IPS-15b (cell line): ENCODE results near the gene USP22.

Source experiments
- H3K27me3 ChIP-seq: one replicate; pipeline ENCODE4 v1.6.1; 2013; ENCODE audit warnings: low read length; ENCODE audit not compliant: control insufficient read depth, insufficient read depth
- H3K36me3 ChIP-seq: one replicate; pipeline ENCODE4 v1.6.1; 2013; ENCODE audit warnings: low read length; ENCODE audit not compliant: control insufficient read depth, insufficient read depth
- H3K4me1 ChIP-seq: one replicate; pipeline ENCODE4 v1.6.1; 2013; ENCODE audit warnings: mild to moderate bottlenecking, low read length; ENCODE audit not compliant: control insufficient read depth, insufficient read depth
- H3K4me3 ChIP-seq: one replicate; pipeline ENCODE4 v1.5.1; 2013; ENCODE audit warnings: low read depth, low read length
- H3K9ac ChIP-seq: one replicate; pipeline ENCODE4 v1.6.1; 2013; ENCODE audit warnings: low read depth, mild to moderate bottlenecking, low read length
- H3K9me3 ChIP-seq: one replicate; pipeline ENCODE4 v1.6.1; 2013; ENCODE audit warnings: mild to moderate bottlenecking, low read length; ENCODE audit not compliant: control insufficient read depth, insufficient read depth

Gene USP22

DNA sequence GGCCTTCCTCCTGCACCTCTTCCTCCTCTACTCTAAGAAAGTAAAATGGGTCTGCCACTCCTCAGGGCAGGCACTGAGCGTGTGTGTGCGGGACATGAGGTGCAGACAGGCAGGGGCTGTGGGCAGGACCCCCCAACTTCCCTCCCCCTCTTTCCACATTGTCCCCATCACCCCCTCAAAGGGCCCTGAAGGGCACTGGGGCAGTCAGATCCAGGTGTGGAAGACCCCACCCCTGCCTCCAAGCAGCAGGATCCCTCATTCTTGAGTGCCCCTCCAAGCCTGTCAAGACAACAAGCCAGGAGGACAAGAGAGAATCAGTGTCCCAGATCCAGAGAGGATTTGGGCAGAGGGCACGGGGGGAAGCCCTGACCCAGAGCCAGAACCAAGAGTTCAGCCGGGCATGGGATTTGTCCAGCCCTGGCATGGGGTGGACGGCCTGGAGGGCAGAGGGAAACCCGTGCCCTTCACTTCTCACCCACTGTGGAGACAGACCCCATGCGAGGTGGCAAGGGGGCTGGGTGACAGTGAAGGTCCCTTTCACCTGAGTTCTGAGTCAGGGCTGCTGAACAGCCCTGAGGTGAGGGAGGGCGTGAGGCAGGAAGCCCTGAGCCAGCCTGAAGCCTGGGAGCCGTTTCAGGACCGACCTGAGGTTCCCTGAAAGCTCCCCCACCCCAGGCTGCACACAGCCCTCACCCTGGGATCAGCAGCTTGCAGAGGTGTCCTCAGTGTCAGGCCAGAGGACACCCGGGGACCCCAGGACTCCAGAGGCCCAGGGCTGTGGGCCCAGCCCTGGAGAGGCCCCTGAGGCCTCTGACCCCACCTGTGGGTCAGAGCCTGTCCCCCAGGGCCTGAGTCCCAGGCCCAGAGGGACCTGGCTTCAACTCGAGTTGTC is 45.8 kb downstream of the USP22 start:
- no peaks in the 10 kb centered on the region for H3K9me3 ChIP-seq
- peaks cover 25% of the 10 kb centered on the region for H3K36me3 ChIP-seq
- no peaks in the 10 kb centered on the region for H3K4me1 ChIP-seq
- H3K27me3 ChIP-seq = no peaks in the 10 kb centered on the region
- no peak overlapping the region for H3K9ac ChIP-seq
- no peak overlapping the region for H3K4me3 ChIP-seq

- Histone ChIP-seq H3K9me3 (no peaks in the 10 kb centered on the region), H3K36me3 (peaks cover 18% of the 10 kb centered on the region), H3K4me1 (no peaks in the 10 kb centered on the region), H3K9ac (no peak overlapping the region), H3K27me3 (no peaks in the 10 kb centered on the region), H3K4me3 (no peak overlapping the region)
Measured at GRCh38 chr17:20995873-20996723, 46.7 kb downstream of the USP22 start.

DNA sequence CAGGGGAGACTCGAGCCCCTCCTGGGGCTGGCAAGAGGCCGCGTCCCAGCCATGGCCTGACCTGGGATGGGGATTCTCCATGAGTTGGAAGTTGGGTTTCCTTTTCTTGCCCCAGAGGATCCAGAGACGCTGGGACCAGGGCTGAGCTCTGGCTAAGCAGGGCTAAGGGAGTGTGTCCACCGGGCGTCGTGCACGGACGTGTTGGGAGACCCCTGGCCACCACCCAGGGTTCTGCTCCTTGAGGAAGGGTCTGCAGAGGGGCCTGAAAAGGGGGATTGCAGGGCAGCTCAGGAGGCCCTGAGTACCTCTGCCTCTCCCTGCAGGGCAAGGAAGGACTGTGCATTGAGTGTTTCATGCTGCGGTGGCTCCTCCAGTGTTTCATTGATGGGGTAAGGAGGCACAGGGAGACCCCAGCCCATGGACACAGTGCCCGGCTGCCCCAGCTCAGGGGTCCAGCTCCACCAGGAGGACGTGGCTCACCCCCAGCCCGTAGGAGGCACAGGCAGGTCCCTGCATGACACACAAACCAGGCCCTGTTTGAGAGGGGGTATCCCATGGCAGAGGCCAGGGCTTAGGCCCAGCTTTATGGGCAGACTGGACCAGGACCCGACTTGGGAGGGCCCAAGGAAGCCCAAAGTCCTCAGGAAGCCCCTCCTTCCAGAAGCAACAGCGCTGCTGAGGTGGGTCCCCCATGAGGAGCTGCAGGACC is 47.5 kb downstream of the USP22 start:
- Histone ChIP-seq H3K9ac (no peak overlapping the region), H3K4me1 (no peaks in the 10 kb centered on the region), H3K9me3 (no peaks in the 10 kb centered on the region), H3K36me3 (peaks cover 13% of the 10 kb centered on the region), H3K4me3 (no peak overlapping the region), H3K27me3 (no peaks in the 10 kb centered on the region)

- Histone ChIP-seq H3K4me1 (no peaks in the 10 kb centered on the region), H3K9me3 (no peaks in the 10 kb centered on the region), H3K9ac (no peak overlapping the region), H3K4me3 (no peak overlapping the region), H3K36me3 (peaks cover 8% of the 10 kb centered on the region), H3K27me3 (no peaks in the 10 kb centered on the region)
Measured at GRCh38 chr17:20994779-20995149, 48.0 kb downstream of the USP22 start.

DNA sequence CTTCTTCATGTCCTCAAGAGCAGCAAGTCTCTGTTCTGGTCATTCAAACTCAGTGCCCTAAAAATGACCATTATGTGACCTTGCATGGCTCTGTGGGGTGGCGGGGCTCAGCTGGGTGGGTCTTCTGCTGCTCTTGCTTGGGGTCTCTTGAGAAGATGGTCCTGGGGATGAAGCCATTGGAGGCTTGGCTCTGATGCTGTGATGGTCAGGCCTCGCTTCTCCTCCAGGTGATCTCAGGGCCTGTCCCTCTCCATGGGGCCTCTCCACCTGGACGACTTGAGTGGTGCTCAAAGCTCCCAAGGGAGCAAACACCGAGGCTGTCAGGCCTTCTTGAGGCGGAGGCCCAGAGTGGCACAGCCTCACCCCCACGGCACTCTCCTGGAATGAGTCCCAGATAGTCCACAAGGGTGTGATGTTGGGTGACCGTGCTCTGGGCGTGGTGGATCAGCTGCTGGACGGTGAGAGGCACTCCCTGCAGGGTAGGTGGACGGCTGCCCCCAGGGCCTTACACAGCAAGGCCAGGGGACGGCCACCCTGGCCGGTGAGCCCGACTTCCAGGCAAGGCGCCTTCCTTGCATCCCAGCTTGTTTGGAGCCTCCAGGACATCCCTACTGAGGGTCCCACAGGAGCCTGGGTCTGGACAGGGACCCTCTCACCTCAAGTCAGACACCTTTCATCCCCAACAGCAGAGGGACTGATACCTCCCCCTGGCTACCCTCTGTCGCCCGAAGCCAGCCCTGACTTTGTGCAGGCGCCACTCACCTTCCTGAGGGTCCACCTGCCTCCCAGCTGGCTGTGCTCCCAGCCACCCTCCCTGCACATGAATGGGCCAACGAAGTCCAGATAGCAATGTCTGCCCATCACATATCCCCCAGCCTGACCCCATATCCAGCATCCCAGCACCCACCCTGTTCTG is 48.7 kb downstream of the USP22 start:
- Histone ChIP-seq H3K27me3 (no peaks in the 10 kb centered on the region), H3K4me3 (no peak overlapping the region), H3K9ac (no peak overlapping the region), H3K4me1 (no peaks in the 10 kb centered on the region), H3K36me3 (peaks cover 2% of the 10 kb centered on the region), H3K9me3 (no peaks in the 10 kb centered on the region)

GRCh38 chr17:20992987-20993862 is 49.6 kb downstream of the USP22 start:
- H3K9me3 ChIP-seq = no peaks in the 10 kb centered on the region
- H3K9ac ChIP-seq = no peak overlapping the region
- no peaks in the 10 kb centered on the region for H3K4me1 ChIP-seq
- H3K4me3 ChIP-seq = no peak overlapping the region
- no peaks in the 10 kb centered on the region for H3K27me3 ChIP-seq
- peaks cover 2% of the 10 kb centered on the region for H3K36me3 ChIP-seq

DNA sequence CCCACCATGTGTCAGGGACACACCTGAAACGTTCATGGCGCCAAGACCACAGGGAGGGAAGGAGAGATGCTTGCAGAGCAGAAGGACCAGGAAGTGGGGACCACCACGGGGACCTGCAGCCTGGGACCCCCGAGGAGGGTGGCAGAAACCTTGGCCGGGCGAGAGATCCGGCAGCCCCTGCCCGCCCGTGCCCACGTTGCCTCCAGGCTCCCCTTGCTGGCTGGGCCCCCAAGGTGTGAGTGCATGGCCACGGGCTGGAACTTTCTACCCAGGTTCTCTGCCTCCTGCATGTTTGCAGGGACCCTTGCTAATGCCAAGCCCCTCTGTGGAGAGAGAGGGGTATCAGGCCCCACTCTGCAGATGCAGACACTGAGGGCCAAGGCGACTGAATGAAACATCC is 50.4 kb downstream of the USP22 start:
- H3K9ac ChIP-seq = no peak overlapping the region

GRCh38 chr17:20991276-20992037 is 51.4 kb downstream of the USP22 start:
- Histone ChIP-seq H3K4me3 (no peak overlapping the region), H3K4me1 (no peaks in the 10 kb centered on the region), H3K9me3 (no peaks in the 10 kb centered on the region), H3K36me3 (peaks cover 2% of the 10 kb centered on the region), H3K27me3 (no peaks in the 10 kb centered on the region), H3K9ac (no peak overlapping the region)

More for the DNA sequence above, 50.4 kb downstream of the USP22 start:
- H3K36me3 ChIP-seq = peaks cover 2% of the 10 kb centered on the region
- no peaks in the 10 kb centered on the region for H3K27me3 ChIP-seq
- H3K4me3 ChIP-seq = no peak overlapping the region
- H3K4me1 ChIP-seq = no peaks in the 10 kb centered on the region
- no peaks in the 10 kb centered on the region for H3K9me3 ChIP-seq

DNA sequence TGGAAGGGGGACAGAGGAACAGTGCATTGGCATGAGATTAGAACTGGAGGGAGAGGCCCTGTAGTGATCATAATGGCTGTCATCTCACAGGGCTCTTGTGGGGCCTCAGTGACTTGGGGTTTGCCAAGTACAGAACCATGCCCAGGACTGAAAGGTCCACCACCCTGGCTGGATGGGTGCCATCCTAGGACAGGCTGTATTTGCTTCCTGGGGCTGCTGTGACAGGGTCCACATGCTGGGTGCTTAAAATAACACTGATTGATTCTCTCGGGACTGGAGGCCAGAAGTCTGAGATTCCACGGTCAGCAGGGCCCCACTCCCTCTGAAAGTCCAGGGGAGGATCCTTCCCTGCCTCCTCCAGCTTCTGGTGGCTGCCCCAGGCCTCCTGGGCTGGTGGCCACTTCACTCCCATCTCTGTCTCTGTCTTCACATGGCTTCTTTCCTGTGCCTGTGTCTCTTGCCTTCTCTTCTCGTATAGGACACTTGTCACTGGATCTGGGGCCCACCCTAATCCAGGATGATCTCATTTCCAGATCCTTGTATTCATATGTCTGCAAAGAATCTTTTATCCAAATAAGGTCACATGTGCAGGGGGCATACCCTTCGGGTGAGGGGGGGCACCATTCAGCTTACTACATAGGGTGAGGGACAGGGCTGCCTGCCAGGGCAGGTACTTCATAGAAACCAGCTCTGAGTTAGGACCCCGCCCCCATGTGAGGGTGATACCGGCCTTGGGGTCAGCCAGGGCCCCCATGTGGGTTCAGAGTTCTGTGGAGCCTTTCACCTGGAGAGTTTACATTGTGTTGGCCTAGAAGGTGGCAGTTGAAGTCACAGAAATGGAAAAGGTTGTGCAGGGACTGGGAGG is 52.6 kb downstream of the USP22 start:
- H3K4me1 ChIP-seq = no peaks in the 10 kb centered on the region
- no peak overlapping the region for H3K4me3 ChIP-seq
- peaks cover 2% of the 10 kb centered on the region for H3K36me3 ChIP-seq
- H3K9me3 ChIP-seq = no peaks in the 10 kb centered on the region
- no peaks in the 10 kb centered on the region for H3K27me3 ChIP-seq
- no peak overlapping the region for H3K9ac ChIP-seq
